ENCODE data around the gene POLD4.
"Not testable (repeated sequence)": the region's sequence is repeated elsewhere in the genome, so short reads cannot be mapped to it uniquely, and the experiment has no call there.

Gene POLD4

GRCh38 chr11:67332081-67332691 is 21.2 kb downstream of the POLD4 start:
- TF ChIP-seq CTCF (IDR thresholded peaks at IDR 0.05; ENCODE audit: low read depth, low read length, missing control alignments) = no peak
- DNase-seq (ENCODE audit: low read depth) = no peak
- H3K4me3 ChIP-seq (ENCODE audit: low read depth, low read length) = no peak overlapping the region

- no peak for DNase-seq (ENCODE audit: low read depth)
- TF ChIP-seq CTCF (IDR thresholded peaks at IDR 0.05; ENCODE audit: low read depth, low read length, missing control alignments) = no peak
- no peak overlapping the region for H3K4me3 ChIP-seq (ENCODE audit: low read depth, low read length)
Observed at GRCh38 chr11:67323526-67323925, 29.8 kb downstream of the POLD4 start.

- H3K4me3 ChIP-seq (ENCODE audit: low read depth, low read length) = no peak overlapping the region
- TF ChIP-seq CTCF (IDR thresholded peaks at IDR 0.05; ENCODE audit: low read depth, low read length, missing control alignments) = no peak
- no peak for DNase-seq (ENCODE audit: low read depth)
Observed at GRCh38 chr11:67322049-67322448, 31.3 kb downstream of the POLD4 start.

GRCh38 chr11:67321313-67321871 is 32.0 kb downstream of the POLD4 start:
- no peak for TF ChIP-seq CTCF (IDR thresholded peaks at IDR 0.05; ENCODE audit: low read depth, low read length, missing control alignments)
- DNase-seq (ENCODE audit: low read depth) = no peak
- H3K4me3 ChIP-seq (ENCODE audit: low read depth, low read length) = no peak overlapping the region

GRCh38 chr11:67320691-67321090 is 32.7 kb downstream of the POLD4 start:
- H3K4me3 ChIP-seq (ENCODE audit: low read depth, low read length) = no peak overlapping the region
- no peak for TF ChIP-seq CTCF (IDR thresholded peaks at IDR 0.05; ENCODE audit: low read depth, low read length, missing control alignments)
- no peak for DNase-seq (ENCODE audit: low read depth)

GRCh38 chr11:67320011-67320410 is 33.3 kb downstream of the POLD4 start:
- DNase-seq (ENCODE audit: low read depth) = no peak

GRCh38 chr11:67318876-67319275 is 34.5 kb downstream of the POLD4 start:
- not testable (repeated sequence) for DNase-seq (ENCODE audit: low read depth); H3K4me3 ChIP-seq (ENCODE audit: low read depth, low read length)

More at GRCh38 chr11:67320011-67320410, 33.3 kb downstream of the POLD4 start:
- no peak for TF ChIP-seq CTCF (IDR thresholded peaks at IDR 0.05; ENCODE audit: low read depth, low read length, missing control alignments)
- no peak overlapping the region for H3K4me3 ChIP-seq (ENCODE audit: low read depth, low read length)
